Inflammatory macrophage treated with lipopolysaccharide for 4 hours (primary cell): ENCODE measurements around the gene CCDC9.
A peak's percentile ranks its signal among the peaks of the same experiment; 100 is the strongest.

Experiments used
- DNase-seq: peaks from one replicate; pipeline ENCODE4 v3.0.0-alpha.2; 2020

Gene CCDC9

GRCh38 chr19:47255879-47256692, at the start of gene CCDC9:
Gene CCDC9, plus strand, starts transcription at chr19:47256525. Its CDS starts 1,876 bp downstream, at chr19:47258401.
- peak; percentile 96 for DNase-seq

- no peak for DNase-seq
These were observed 46.8 kb upstream of the CCDC9 start for GRCh38 chr19:47209319-47210179.

- no peak for DNase-seq
These were observed 46.2 kb upstream of the CCDC9 start for GRCh38 chr19:47210180-47210490.

GRCh38 chr19:47210689-47211316, 45.5 kb upstream of the CCDC9 start:
- peak; percentile 88 for DNase-seq

- no peak for DNase-seq
These were observed 40.7 kb upstream of the CCDC9 start for GRCh38 chr19:47215581-47215980.

- no peak for DNase-seq
These were observed 35.1 kb upstream of the CCDC9 start for GRCh38 chr19:47221080-47221841.

GRCh38 chr19:47221890-47222289, 34.4 kb upstream of the CCDC9 start:
- DNase-seq: no peak

- peak; percentile 83 for DNase-seq
These were observed 30.4 kb upstream of the CCDC9 start for GRCh38 chr19:47225746-47226425.

- peak; percentile 94 for DNase-seq
These were observed 29.6 kb upstream of the CCDC9 start for GRCh38 chr19:47226426-47227351.

GRCh38 chr19:47227352-47228167, 28.8 kb upstream of the CCDC9 start:
- peak; percentile 93 for DNase-seq

GRCh38 chr19:47228168-47228936, 28.0 kb upstream of the CCDC9 start:
- peak; percentile 35 for DNase-seq

GRCh38 chr19:47228937-47229675, 27.2 kb upstream of the CCDC9 start:
- DNase-seq: peak; percentile 10

- DNase-seq: no peak
These were observed 26.7 kb upstream of the CCDC9 start for GRCh38 chr19:47229676-47230053.

- DNase-seq: peak; percentile 36
These were observed 26.0 kb upstream of the CCDC9 start for GRCh38 chr19:47230054-47230920.

GRCh38 chr19:47230921-47231214, 25.5 kb upstream of the CCDC9 start, which contains the start of gene BBC3:
Gene BBC3, minus strand, starts transcription at chr19:47231199. Its CDS starts 2,768 bp downstream, at chr19:47228431.
- DNase-seq: no peak

GRCh38 chr19:47231215-47232054, 24.9 kb upstream of the CCDC9 start:
- peak; percentile 86 for DNase-seq
